Tibial artery (tissue), 4 donors: Measurements from ENCODE around the gene SYT7.

Source experiments
- DNase-seq, 2 donors: peaks; one replicate each; pipeline ENCODE4 v3.0.0-alpha.2; 2019
- H3K27ac ChIP-seq, 2 donors: fragments of 200-600 bp; sonication (generic) in 1 of 2; 1 replicate in 1 of 2; 2 replicates in 1 of 2; pipeline ENCODE4 v1.5.1; 2018 to 2019; ENCODE audit warnings: mild to moderate bottlenecking in 1 of 2
- H3K27me3 ChIP-seq, 2 donors: fragments of 200-600 bp; sonication (generic) in 1 of 2; one replicate each; pipeline versions ENCODE4 v1.5.1 to v1.6.0; 2016 to 2019
- H3K36me3 ChIP-seq, 3 donors: fragments of 200-600 bp; sonication (generic) in 2 of 3; one replicate each; pipeline ENCODE4 v1.5.1; 2016 to 2019; ENCODE audit warnings: mild to moderate bottlenecking in 2 of 3
- H3K4me1 ChIP-seq, 4 donors: fragments of 200-600 bp; sonication (generic) in 2 of 4; 1 replicate in 3 of 4; 2 replicates in 1 of 4; pipeline ENCODE4 v1.5.1; 2016 to 2019
- H3K4me3 ChIP-seq, 2 donors: fragments of 200-600 bp; sonication (generic) in 1 of 2; 1 replicate in 1 of 2; 2 replicates in 1 of 2; pipeline ENCODE4 v1.5.1; 2018 to 2019; ENCODE audit warnings: mild to moderate bottlenecking in 2 of 2
- H3K9me3 ChIP-seq, 3 donors: fragments of 200-600 bp; sonication (generic) in 1 of 3; one replicate each; pipeline ENCODE4 v1.5.1; 2016 to 2019
- intact Hi-C: fragments of 100-400 bp; cut with DNase I; formaldehyde crosslinking; loops from one replicate; pipeline ENCODE4 v1.15.0; 2023; ENCODE audit warnings: low total_unique reads
- TF ChIP-seq, protein P1 (sequence below), 2 experiments: fragments of 200-600 bp in 1 of 2; fragments of 450-650 bp in 1 of 2; IDR thresholded peaks; one replicate each; pipeline ENCODE4 v1.5.1; 2017 to 2019; ENCODE audit warnings: antibody characterized with exemption in 2 of 2, mild to moderate bottlenecking in 1 of 2, moderate library complexity in 1 of 2

The SYT7 gene

DNA sequence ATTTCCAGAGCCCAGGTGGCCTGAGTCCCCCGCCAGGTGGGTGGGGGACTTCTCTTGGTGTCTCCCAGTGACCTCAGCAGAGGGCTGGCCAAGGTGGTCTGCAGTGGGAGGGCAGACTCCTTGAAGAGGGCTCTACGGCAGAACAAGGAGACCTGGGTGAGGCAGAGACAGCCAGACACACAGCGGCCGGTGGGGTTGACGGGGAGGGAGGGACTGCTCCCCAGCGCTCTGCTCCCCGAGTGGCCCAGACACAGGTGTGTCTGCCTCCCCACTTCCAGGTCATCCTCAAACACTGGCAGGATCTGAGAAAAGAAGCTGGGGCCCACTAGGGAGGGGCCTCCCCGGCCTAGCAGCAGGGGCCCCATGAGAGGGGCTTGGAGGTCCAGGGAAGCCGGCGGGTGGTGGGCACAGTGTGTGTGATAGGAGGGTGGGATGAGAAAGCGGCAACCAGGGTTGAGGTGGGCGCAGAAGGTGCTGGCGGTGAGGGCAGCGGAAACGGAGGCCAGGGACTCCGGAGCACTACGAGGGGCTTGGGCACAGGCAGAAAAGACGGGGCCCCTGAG is 30.1 kb downstream of the SYT7 start:
- Histone ChIP-seq H3K27me3 (peaks cover 0 to 99% of the 10 kb centered on the region in 2 donors), H3K4me3 (no peak overlapping the region), H3K4me1 (peaks cover 0 to 16% (median 10%) of the 10 kb centered on the region in 4 donors), H3K9me3 (no peaks in the 10 kb centered on the region), H3K36me3 (no peaks in the 10 kb centered on the region), H3K27ac (no peak overlapping the region)
- DNase-seq, result no peak
- intact Hi-C loops, result no loop called here
- TF ChIP-seq, protein P1, sequence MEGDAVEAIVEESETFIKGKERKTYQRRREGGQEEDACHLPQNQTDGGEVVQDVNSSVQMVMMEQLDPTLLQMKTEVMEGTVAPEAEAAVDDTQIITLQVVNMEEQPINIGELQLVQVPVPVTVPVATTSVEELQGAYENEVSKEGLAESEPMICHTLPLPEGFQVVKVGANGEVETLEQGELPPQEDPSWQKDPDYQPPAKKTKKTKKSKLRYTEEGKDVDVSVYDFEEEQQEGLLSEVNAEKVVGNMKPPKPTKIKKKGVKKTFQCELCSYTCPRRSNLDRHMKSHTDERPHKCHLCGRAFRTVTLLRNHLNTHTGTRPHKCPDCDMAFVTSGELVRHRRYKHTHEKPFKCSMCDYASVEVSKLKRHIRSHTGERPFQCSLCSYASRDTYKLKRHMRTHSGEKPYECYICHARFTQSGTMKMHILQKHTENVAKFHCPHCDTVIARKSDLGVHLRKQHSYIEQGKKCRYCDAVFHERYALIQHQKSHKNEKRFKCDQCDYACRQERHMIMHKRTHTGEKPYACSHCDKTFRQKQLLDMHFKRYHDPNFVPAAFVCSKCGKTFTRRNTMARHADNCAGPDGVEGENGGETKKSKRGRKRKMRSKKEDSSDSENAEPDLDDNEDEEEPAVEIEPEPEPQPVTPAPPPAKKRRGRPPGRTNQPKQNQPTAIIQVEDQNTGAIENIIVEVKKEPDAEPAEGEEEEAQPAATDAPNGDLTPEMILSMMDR (IDR thresholded peaks at IDR 0.05), result no peak

DNA sequence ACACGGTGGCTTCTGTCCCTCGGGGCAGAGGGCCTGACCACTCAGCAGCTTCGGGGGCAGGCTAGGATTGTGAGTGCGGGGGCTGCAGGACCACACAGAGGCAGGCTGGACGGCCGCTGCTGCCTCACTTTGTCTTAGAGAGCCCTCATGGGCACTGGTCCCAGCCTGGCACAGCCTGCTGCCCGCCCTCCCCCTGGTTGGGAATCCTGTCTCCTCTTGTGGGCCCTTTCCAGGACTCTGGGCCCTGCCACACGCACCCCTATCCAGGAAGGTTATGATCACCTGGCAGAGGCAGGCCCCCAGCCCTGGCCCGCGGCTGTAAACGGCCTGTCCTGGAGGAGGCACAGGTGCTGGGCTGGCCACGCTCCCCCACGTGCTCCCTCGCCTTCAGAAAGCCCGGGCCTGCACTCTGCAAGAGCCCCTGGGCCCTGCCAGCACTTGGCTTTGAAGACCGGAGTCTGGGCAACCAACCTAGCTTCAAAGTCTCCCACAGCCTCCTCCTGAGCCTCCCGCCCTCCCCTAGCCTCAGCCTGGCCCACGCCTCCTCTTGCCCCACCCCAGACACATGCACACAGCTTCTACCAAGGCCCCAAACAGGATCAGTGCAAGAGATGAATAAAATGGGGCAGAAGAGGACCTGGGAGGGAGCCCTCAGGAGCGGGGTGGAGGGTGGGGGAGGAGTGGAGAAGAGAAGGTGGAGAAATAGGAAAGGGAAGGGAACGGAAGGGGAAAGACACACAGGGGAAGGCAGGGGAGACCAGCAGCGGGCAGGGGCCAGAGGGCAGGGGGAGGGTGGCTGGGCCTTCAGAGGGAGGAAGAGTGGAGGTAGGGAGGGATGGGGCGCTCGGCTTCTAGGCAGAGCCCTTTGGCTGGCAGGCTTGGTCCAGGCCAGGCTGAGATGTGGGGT is 31.0 kb downstream of the SYT7 start:
- H3K4me1 ChIP-seq, result peaks cover 0 to 9% (median 4%) of the 10 kb centered on the region in 4 donors
- H3K36me3 ChIP-seq, result no peaks in the 10 kb centered on the region
- no peak overlapping the region for H3K4me3 ChIP-seq
- peaks cover 0 to 97% of the 10 kb centered on the region in 2 donors for H3K27me3 ChIP-seq
- no peak overlapping the region for H3K27ac ChIP-seq
- TF ChIP-seq, protein P1 (IDR thresholded peaks at IDR 0.05), result no peak
- H3K9me3 ChIP-seq, result no peaks in the 10 kb centered on the region
- DNase-seq, result no peak
- intact Hi-C loops, result no loop called here

DNA sequence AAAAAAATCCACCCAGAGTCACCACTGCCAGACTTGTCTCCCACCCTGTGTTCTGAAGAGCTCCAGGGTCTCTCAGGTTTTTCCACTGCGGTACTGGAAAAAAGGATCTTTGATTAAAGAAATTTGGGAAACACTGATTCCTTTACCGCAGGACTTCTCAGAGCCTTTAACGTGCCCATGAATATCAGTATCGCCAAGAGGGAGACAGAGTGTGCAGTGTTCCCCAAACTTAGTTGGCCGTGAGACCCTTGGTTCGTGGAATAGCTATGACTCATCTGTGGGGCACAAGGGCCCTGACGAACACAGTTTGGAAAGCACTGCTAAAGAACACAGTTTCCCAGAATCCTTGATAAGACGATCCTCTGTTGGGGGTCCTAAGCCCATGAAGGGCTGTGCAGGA is 31.7 kb downstream of the SYT7 start:
- DNase-seq, result no peak
- no peak overlapping the region for H3K4me3 ChIP-seq
- H3K4me1 ChIP-seq, result peaks cover 0 to 9% (median 4%) of the 10 kb centered on the region in 4 donors
- H3K36me3 ChIP-seq, result no peaks in the 10 kb centered on the region
- TF ChIP-seq, protein P1 (IDR thresholded peaks at IDR 0.05), result no peak
- H3K27ac ChIP-seq, result no peak overlapping the region
- H3K27me3 ChIP-seq, result peaks cover 0 to 90% of the 10 kb centered on the region in 2 donors
- intact Hi-C loops, result no loop called here
- no peaks in the 10 kb centered on the region for H3K9me3 ChIP-seq

DNA sequence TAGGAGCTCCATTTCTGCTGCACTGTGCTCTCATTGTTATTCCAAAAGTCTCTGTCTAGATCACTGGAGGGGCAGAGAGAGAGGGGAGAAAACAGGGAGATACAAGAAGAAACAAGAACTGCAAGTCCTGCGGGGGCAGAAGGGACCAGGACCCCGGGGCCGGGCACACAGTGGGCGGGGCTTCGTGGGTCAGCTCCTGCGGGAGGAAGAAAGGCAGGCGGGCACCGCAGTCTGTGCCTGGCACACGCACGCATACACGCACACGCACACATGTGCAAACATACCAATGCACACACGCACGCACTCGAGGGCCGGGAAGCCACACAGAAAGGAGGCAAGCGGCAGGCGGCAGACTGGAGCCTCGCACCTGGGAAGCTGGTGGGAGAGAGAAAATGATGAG is 33.6 kb downstream of the SYT7 start:
- intact Hi-C loops, result no loop called here
- Histone ChIP-seq H3K4me1 (peaks cover 0 to 9% (median 4%) of the 10 kb centered on the region in 4 donors), H3K27me3 (peaks cover 0 to 75% of the 10 kb centered on the region in 2 donors), H3K9me3 (no peaks in the 10 kb centered on the region), H3K36me3 (no peaks in the 10 kb centered on the region), H3K4me3 (no peak overlapping the region), H3K27ac (no peak overlapping the region)
- TF ChIP-seq, protein P1 (IDR thresholded peaks at IDR 0.05), result no peak
- no peak for DNase-seq

DNA sequence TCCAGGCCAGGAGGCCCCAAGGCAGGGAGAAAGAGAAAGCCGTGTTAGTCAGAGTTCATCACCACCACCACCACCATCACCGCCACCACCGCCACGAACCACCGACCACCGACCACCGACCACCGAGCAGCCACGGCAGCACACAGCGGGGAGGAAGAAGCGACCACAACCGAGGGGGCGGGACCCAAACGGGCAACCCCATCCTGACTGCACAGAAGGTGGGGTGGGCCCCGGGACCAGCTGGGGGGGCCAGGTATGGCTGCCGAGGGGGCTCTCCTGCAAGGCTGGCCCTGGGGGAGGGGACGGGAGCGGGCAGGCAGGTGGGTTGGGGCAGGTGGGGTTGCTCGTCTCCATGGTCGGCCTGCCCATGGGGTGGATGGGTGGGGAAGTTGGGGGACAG is 34.2 kb downstream of the SYT7 start:
- Histone ChIP-seq H3K9me3 (no peaks in the 10 kb centered on the region), H3K36me3 (no peaks in the 10 kb centered on the region), H3K4me3 (no peak overlapping the region), H3K27me3 (peaks cover 0 to 75% of the 10 kb centered on the region in 2 donors), H3K4me1 (peaks cover 0 to 6% (median 2%) of the 10 kb centered on the region in 4 donors), H3K27ac (no peak overlapping the region)
- TF ChIP-seq, protein P1 (IDR thresholded peaks at IDR 0.05), result no peak
- intact Hi-C loops, result no loop called here
- DNase-seq, result no peak
